22Rv1 (cell line): ENCODE measurements around the gene MUSK.

ENCODE experiments used
- ZFX ChIP-seq: fragments of 450-650 bp; IDR thresholded peaks from 2 replicates; pipeline ENCODE4 v1.6.1; 2017; ENCODE audit warnings: antibody characterized with exemption, borderline replicate concordance
- TF ChIP-seq, protein P1 (sequence below): fragments of 450-650 bp; IDR thresholded peaks from 2 replicates; pipeline ENCODE4 v1.5.1; 2017; ENCODE audit warnings: mild to moderate bottlenecking

DNA sequence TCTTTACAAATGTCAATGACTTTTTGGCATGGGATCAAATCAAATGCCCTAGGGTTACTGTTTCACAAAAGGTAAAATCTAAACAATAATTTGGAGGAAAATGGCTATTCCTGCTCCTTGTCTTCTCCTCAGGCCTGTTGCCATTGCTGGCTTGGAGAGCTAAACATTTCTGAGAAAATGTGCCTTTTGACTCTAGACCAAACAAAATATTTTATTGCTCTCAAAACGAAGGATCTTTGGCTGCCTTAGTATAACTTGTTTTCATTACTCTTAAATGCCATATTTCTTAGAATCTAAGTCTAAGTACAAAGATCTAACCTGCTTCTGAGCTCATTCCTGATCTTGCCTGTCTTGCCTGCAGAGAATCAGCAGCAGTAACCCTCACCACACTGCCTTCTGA lies 116.6 kb downstream of the MUSK start:
- TF ChIP-seq, protein P1, sequence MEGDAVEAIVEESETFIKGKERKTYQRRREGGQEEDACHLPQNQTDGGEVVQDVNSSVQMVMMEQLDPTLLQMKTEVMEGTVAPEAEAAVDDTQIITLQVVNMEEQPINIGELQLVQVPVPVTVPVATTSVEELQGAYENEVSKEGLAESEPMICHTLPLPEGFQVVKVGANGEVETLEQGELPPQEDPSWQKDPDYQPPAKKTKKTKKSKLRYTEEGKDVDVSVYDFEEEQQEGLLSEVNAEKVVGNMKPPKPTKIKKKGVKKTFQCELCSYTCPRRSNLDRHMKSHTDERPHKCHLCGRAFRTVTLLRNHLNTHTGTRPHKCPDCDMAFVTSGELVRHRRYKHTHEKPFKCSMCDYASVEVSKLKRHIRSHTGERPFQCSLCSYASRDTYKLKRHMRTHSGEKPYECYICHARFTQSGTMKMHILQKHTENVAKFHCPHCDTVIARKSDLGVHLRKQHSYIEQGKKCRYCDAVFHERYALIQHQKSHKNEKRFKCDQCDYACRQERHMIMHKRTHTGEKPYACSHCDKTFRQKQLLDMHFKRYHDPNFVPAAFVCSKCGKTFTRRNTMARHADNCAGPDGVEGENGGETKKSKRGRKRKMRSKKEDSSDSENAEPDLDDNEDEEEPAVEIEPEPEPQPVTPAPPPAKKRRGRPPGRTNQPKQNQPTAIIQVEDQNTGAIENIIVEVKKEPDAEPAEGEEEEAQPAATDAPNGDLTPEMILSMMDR: no peak
- no peak for TF ChIP-seq ZFX
